GM18909 (cell line): Measurements from ENCODE around the gene ALG2.
A peak's percentile ranks its signal among the peaks of the same experiment; 100 is the strongest.

Experiments used
- ATAC-seq: cut with Tn5 transposase; IDR thresholded peaks from one replicate; pipeline ENCODE4 v1.9.1; 2021; ENCODE audit warnings: mild to moderate bottlenecking; ENCODE audit not compliant: unreplicated experiment, poor library complexity

Gene ALG2

GRCh38 chr9:99221621-99222415, at the start of gene ALG2, which contains the start of gene SEC61B:
Gene ALG2, minus strand, starts transcription at chr9:99221942. Its CDS starts 48 bp downstream, at chr9:99221894.
Gene SEC61B, plus strand, starts transcription at chr9:99222282. Its CDS starts 82 bp downstream, at chr9:99222364.
- ATAC-seq, result peak; percentile 94

GRCh38 chr9:99270491-99270890, 48.7 kb upstream of the ALG2 start:
- no peak for ATAC-seq

GRCh38 chr9:99269416-99269815, 47.7 kb upstream of the ALG2 start:
- no peak for ATAC-seq

- peak; percentile 68 for ATAC-seq
Observed at GRCh38 chr9:99266255-99267023, 44.7 kb upstream of the ALG2 start.

GRCh38 chr9:99265691-99266090, 43.9 kb upstream of the ALG2 start:
- ATAC-seq, result no peak

- ATAC-seq, result no peak
Observed at GRCh38 chr9:99264070-99264680, 42.4 kb upstream of the ALG2 start.

GRCh38 chr9:99262949-99263418, 41.2 kb upstream of the ALG2 start:
- ATAC-seq, result peak; percentile 51

GRCh38 chr9:99261923-99262322, 40.2 kb upstream of the ALG2 start:
- no peak for ATAC-seq

GRCh38 chr9:99259231-99259918, 37.6 kb upstream of the ALG2 start:
- ATAC-seq, result no peak

GRCh38 chr9:99257723-99258389, 36.1 kb upstream of the ALG2 start:
- no peak for ATAC-seq

- ATAC-seq, result no peak
Observed at GRCh38 chr9:99255651-99256050, 33.9 kb upstream of the ALG2 start.

- ATAC-seq, result peak; percentile 84
Observed at GRCh38 chr9:99253772-99254431, 32.2 kb upstream of the ALG2 start.

GRCh38 chr9:99253134-99253533, 31.4 kb upstream of the ALG2 start:
- ATAC-seq, result peak; percentile 51

- ATAC-seq, result no peak
Observed at GRCh38 chr9:99251157-99251556, 29.4 kb upstream of the ALG2 start.

GRCh38 chr9:99249619-99250018, 27.9 kb upstream of the ALG2 start:
- ATAC-seq, result peak; percentile 31

GRCh38 chr9:99244344-99245260, 22.9 kb upstream of the ALG2 start:
- peak; percentile 92 for ATAC-seq

- ATAC-seq, result no peak
Observed at GRCh38 chr9:99241106-99241505, 19.4 kb upstream of the ALG2 start.

GRCh38 chr9:99239341-99240060, 17.8 kb upstream of the ALG2 start:
- ATAC-seq, result no peak
